Fibroblast of lung (primary cell): ENCODE results near the gene ZNF501.

Source experiments
- CTCF ChIP-seq, 2 donors: IDR thresholded peaks in 1 of 2; conservative IDR thresholded peaks in 1 of 2; 1 replicate in 1 of 2; 2 replicates in 1 of 2; pipeline ENCODE4 v1.5.1; 2011 to 2012; ENCODE audit warnings: low read length in 2 of 2, control low read depth in 1 of 2, inconsistent platforms in 1 of 2, low read depth in 1 of 2, mild to moderate bottlenecking in 1 of 2
- EZH2 ChIP-seq: IDR thresholded peaks from 2 replicates; pipeline ENCODE4 v1.5.1; 2012; ENCODE audit warnings: low read length, control low read depth, mild to moderate bottlenecking; ENCODE audit errors: missing control alignments

DNA sequence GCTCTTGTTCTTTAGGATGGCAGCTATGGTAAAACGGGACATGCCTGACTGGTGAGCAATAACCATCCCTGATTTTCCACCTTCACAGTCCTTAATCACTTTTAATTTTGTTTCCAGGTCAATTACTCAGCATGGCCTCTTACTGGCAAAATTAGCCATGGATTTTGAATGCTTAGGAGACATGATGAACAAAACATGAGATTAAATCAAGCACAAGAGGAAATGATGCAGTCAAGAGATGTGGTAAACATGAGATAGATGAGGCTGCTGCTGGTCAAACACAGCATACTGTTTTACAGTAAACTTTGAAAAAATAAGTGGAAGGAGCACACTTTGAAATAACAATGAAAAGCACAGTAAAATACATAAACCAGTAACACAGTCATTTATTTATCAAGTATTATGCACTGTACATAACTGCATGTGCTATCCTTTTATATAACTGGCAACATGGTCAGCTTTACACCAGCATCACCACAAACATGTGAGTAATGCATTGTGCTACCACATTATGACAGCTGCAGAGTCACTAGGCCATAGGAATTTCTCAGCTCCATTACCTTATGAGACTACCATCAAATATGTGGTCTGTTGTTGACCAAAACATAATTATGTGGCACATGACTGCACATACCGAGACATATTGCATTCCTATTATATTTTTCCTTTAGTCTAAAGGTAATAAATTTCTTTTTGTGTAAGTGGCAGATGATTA, 47.1 kb upstream of the ZNF501 start:
- TF ChIP-seq CTCF (conservative IDR thresholded peaks at IDR 0.05 in 1 of 2, IDR thresholded peaks at IDR 0.05 in 1 of 2; ENCODE audit: low read depth in 1 of 2, low read length in 2 of 2): no peak
- TF ChIP-seq EZH2: no peak
